H1 (cell line): ENCODE results near the gene MFSD2B.

Experiments used
- BACH1 ChIP-seq: IDR thresholded peaks from 2 replicates; pipeline ENCODE4 v1.6.1; 2012; ENCODE audit warnings: low read length, improper control_type of control experiment
- EP300 ChIP-seq, 2 experiments: IDR thresholded peaks; 1 replicate in 1 of 2; 2 replicates in 1 of 2; pipeline ENCODE4 v1.6.1; 2011 to 2012; ENCODE audit warnings: low read depth in 2 of 2, low read length in 2 of 2, mild to moderate bottlenecking in 2 of 2, borderline replicate concordance in 1 of 2, inconsistent platforms in 1 of 2, moderate library complexity in 1 of 2
- EZH2 ChIP-seq: fragments of 200-600 bp; sonication (generic); IDR thresholded peaks from 2 replicates; pipeline ENCODE4 v1.7.1; 2012; ENCODE audit warnings: low read depth, mild to moderate bottlenecking, moderate library complexity, low read length, inconsistent platforms; ENCODE audit not compliant: severe bottlenecking
- HDAC6 ChIP-seq: IDR thresholded peaks from one replicate; pipeline ENCODE4 v1.7.1; 2012; ENCODE audit warnings: low read depth, mild to moderate bottlenecking, inconsistent platforms, low read length, moderate library complexity
- JUN ChIP-seq: IDR thresholded peaks from 2 replicates; pipeline ENCODE4 v1.6.1; 2011; ENCODE audit warnings: low read depth, mild to moderate bottlenecking, improper control_type of control experiment, low read length
- KDM5A ChIP-seq: fragments of 200-600 bp; IDR thresholded peaks from 2 replicates; pipeline ENCODE4 v1.7.1; 2012; ENCODE audit warnings: mild to moderate bottlenecking, low read length, inconsistent platforms, mixed read lengths
- POLR2A ChIP-seq, 2 experiments: IDR thresholded peaks; 1 replicate in 1 of 2; 2 replicates in 1 of 2; pipeline ENCODE4 v1.6.1; 2011; ENCODE audit warnings: low read depth in 2 of 2, low read length in 2 of 2, mild to moderate bottlenecking in 2 of 2; ENCODE audit errors: control extremely low read depth in 1 of 2
- POLR2AphosphoS5 ChIP-seq: IDR thresholded peaks from 2 replicates; pipeline ENCODE4 v1.6.1; 2011; ENCODE audit warnings: low read depth, low read length
- TAF1 ChIP-seq: IDR thresholded peaks from 2 replicates; pipeline ENCODE4 v1.6.1; 2011; ENCODE audit warnings: mild to moderate bottlenecking, low read depth, low read length
- TF ChIP-seq, protein P1 (sequence below), 3 experiments: IDR thresholded peaks; 1 replicate in 2 of 3; 2 replicates in 1 of 3; pipeline versions ENCODE4 v1.5.1 to v1.6.1; 2011; ENCODE audit warnings: low read length in 3 of 3, mild to moderate bottlenecking in 3 of 3, inconsistent platforms in 2 of 3, low read depth in 1 of 3, moderate library complexity in 1 of 3; ENCODE audit not compliant: insufficient read depth in 1 of 3; ENCODE audit errors: control extremely low read depth in 1 of 3

DNA sequence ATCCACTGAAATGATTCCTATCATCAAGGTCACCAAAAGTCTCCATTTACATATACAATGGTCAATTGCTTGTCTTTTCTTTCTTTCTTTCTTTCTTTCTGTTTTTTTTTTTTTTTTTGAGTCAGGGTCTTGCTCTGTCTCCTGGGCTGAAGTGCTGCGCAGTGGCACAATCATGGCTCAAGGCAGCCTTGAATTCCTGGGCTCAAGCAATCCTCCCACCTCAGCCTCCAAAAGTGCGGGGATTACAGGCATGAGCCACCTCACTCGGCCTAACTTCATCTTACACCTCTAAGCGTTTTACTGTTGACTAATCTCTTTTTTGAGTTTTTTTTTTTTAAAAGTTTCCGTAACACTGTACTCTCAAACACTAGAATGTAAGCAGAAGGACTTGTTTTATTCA lies 65.4 kb downstream of the MFSD2B start:
- TF ChIP-seq POLR2A (IDR thresholded peaks at IDR 0.05; ENCODE audit: control extremely low read depth in 1 of 2, low read depth in 2 of 2, low read length in 2 of 2) (no peak), JUN (no peak), BACH1 (no peak), POLR2AphosphoS5 (no peak), HDAC6 (no peak), EP300 (IDR thresholded peaks at IDR 0.05; ENCODE audit: borderline replicate concordance in 1 of 2, low read depth in 2 of 2, low read length in 2 of 2) (no peak), KDM5A (no peak), EZH2 (no peak), TAF1 (no peak)
- TF ChIP-seq, protein P1, sequence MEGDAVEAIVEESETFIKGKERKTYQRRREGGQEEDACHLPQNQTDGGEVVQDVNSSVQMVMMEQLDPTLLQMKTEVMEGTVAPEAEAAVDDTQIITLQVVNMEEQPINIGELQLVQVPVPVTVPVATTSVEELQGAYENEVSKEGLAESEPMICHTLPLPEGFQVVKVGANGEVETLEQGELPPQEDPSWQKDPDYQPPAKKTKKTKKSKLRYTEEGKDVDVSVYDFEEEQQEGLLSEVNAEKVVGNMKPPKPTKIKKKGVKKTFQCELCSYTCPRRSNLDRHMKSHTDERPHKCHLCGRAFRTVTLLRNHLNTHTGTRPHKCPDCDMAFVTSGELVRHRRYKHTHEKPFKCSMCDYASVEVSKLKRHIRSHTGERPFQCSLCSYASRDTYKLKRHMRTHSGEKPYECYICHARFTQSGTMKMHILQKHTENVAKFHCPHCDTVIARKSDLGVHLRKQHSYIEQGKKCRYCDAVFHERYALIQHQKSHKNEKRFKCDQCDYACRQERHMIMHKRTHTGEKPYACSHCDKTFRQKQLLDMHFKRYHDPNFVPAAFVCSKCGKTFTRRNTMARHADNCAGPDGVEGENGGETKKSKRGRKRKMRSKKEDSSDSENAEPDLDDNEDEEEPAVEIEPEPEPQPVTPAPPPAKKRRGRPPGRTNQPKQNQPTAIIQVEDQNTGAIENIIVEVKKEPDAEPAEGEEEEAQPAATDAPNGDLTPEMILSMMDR (IDR thresholded peaks at IDR 0.05; ENCODE audit: control extremely low read depth in 1 of 3, insufficient read depth in 1 of 3, low read depth in 1 of 3, low read length in 3 of 3) = no peak
